CD4-positive, alpha-beta T cell (primary cell): ENCODE results near the gene UBC. TPM values are rescaled to one million over a fixed set of nuclear protein-coding genes. Genes with fewer than 3 reads are reported as not detected.
A peak's percentile ranks its signal among the peaks of the same experiment; 100 is the strongest.
"Not testable (repeated sequence)": the region's sequence is repeated elsewhere in the genome, so short reads cannot be mapped to it uniquely, and the experiment has no call there.

ENCODE experiments used
- ATAC-seq: fragments of 200-7000 bp; cut with Tn5 transposase; one replicate; pipeline ENCODE4 v1.10.0; 2022; ENCODE audit warnings: mild to moderate bottlenecking; ENCODE audit not compliant: poor library complexity
- CTCF ChIA-PET: fragments of 350-600 bp; sonication (Branson Sonifier 250); formaldehyde crosslinking; loops from one replicate; lab custom pipeline; 2021; ENCODE audit warnings: antibody characterized with exemption, inconsistent platforms; lab: Charles Lee
- POLR2A ChIA-PET: fragments of 350-600 bp; sonication (Branson Sonifier 250); formaldehyde crosslinking; loops from one replicate; lab custom pipeline; 2021; ENCODE audit warnings: antibody characterized with exemption, inconsistent platforms; lab: Charles Lee
- DNase-seq, 14 experiments: peaks; one replicate each; pipeline ENCODE4 v3.0.0-alpha.2; 2013 to 2020; ENCODE audit warnings: mixed read lengths in 2 of 14
- H3K27ac ChIP-seq, 2 donors: one replicate each; pipeline versions ENCODE4 v1.5.1 to v1.7.0; 2013; ENCODE audit warnings: low read length in 2 of 2, low read depth in 1 of 2, mild to moderate bottlenecking in 1 of 2
- H3K27me3 ChIP-seq, 2 experiments: 1 replicate in 1 of 2; 2 replicates in 1 of 2; pipeline versions ENCODE4 v1.6.1 to v1.7.0; 2013; ENCODE audit warnings: low read length in 2 of 2, control low read depth in 1 of 2, mild to moderate bottlenecking in 1 of 2, moderate library complexity in 1 of 2; ENCODE audit not compliant: insufficient read depth in 2 of 2, control insufficient read depth in 1 of 2
- H3K36me3 ChIP-seq: one replicate; pipeline ENCODE4 v1.6.1; 2013; ENCODE audit warnings: low read length, control low read depth; ENCODE audit not compliant: insufficient read depth
- H3K4me1 ChIP-seq: one replicate; pipeline ENCODE4 v1.6.1; 2013; ENCODE audit warnings: low read length, control low read depth; ENCODE audit not compliant: insufficient read depth
- H3K4me3 ChIP-seq: one replicate; pipeline ENCODE4 v1.5.1; 2013; ENCODE audit warnings: mild to moderate bottlenecking, low read length, moderate library complexity
- H3K9me3 ChIP-seq, 2 experiments: 1 replicate in 1 of 2; 2 replicates in 1 of 2; pipeline versions ENCODE4 v1.6.1 to v1.7.0; 2013; ENCODE audit warnings: low read length in 2 of 2, mild to moderate bottlenecking in 2 of 2, control low read depth in 1 of 2, moderate library complexity in 1 of 2; ENCODE audit not compliant: control insufficient read depth in 1 of 2, insufficient read depth in 1 of 2
- H3K27ac Mint-ChIP-seq: one replicate; pipeline ENCODE4 v1.8.0; 2020; ENCODE audit warnings: mixed read lengths
- H3K27me3 Mint-ChIP-seq: one replicate; pipeline ENCODE4 v1.8.0; 2021; ENCODE audit warnings: mixed read lengths
- H3K36me3 Mint-ChIP-seq: one replicate; pipeline ENCODE4 v1.8.0; 2021; ENCODE audit warnings: low read depth, mixed read lengths
- H3K4me1 Mint-ChIP-seq: one replicate; pipeline ENCODE4 v1.8.0; 2021; ENCODE audit warnings: low read depth, mixed read lengths
- H3K4me3 Mint-ChIP-seq: one replicate; pipeline ENCODE4 v1.8.0; 2020; ENCODE audit warnings: mild to moderate bottlenecking, mixed read lengths
- H3K9me3 Mint-ChIP-seq: one replicate; pipeline ENCODE4 v1.8.0; 2020; ENCODE audit warnings: mixed read lengths
- CTCF ChIP-seq: fragments of 200-600 bp; IDR thresholded peaks from one replicate; pipeline ENCODE4 v1.8.0; 2022; ENCODE audit warnings: antibody characterized with exemption, mild to moderate bottlenecking
- intact Hi-C, 2 experiments: fragments of 100-400 bp; cut with DNase I in 1 of 2; cut with micrococcal nuclease in 1 of 2; formaldehyde crosslinking; loops; one replicate each; pipeline versions ENCODE4 v1.15.1 to v1.9.0; 2023 to 2025; cut with DNase I, micrococcal nuclease
- total RNA-seq, 174 experiments: library from RNA in 2 of 174; stranded (reverse) in 2 of 174; gene quantifications; one replicate each; pipeline ENCODE4 v1.2.3 and lab custom pipeline; 2021 to 2026

The UBC gene
- total RNA-seq, 2 experiments from 2014 or later: 1,389 to 1,410 TPM

GRCh38 chr12:124938587-124938986 is 24.1 kb upstream of the UBC start:
- Mint-ChIP-seq H3K36me3 (peaks cover 4% of the 10 kb centered on the region), H3K4me3 (no peak overlapping the region), H3K9me3 (no peaks in the 10 kb centered on the region), H3K4me1 (peaks cover 5% of the 10 kb centered on the region), H3K27me3 (no peaks in the 10 kb centered on the region), H3K27ac (no peak overlapping the region)
- Histone ChIP-seq H3K9me3 (no peaks in the 10 kb centered on the region), H3K27me3 (no peaks in the 10 kb centered on the region), H3K27ac (peak overlapping the region; percentile 61 to 74), H3K4me3 (peak overlapping the region; percentile 70), H3K36me3 (peaks cover 3% of the 10 kb centered on the region), H3K4me1 (peaks cover 28% of the 10 kb centered on the region)
- intact Hi-C loops: no loop called here
- CTCF ChIA-PET: interaction anchor here (1.6 to 8.3 kb wide), 5 partner anchors 12 to 31 kb away, joined by 8 to 213 read pairs (median 32); partner anchors contain the start of gene UBC
- POLR2A ChIA-PET: interaction anchor here (0.6 to 9.8 kb wide), 6 partner anchors 11 to 126 kb away, joined by 3 to 538 read pairs (median 64); partner anchors contain the start of genes BRI3BP and UBC
- DNase-seq (peak in 1 of 14 experiments; percentile 18), ATAC-seq (no peak)
- no peak for TF ChIP-seq CTCF

GRCh38 chr12:124938108-124938507 is 23.7 kb upstream of the UBC start:
- intact Hi-C loops: no loop called here
- no peak overlapping the region for H3K27ac Mint-ChIP-seq
- H3K27ac ChIP-seq: peak overlapping the region in 1 of 2 donors; percentile 74
- no peaks in the 10 kb centered on the region for H3K36me3 ChIP-seq
- H3K4me1 Mint-ChIP-seq: peaks cover 5% of the 10 kb centered on the region
- peak overlapping the region; percentile 62 for H3K4me3 Mint-ChIP-seq
- H3K27me3 Mint-ChIP-seq: no peaks in the 10 kb centered on the region
- ChIA-PET CTCF (interaction anchor here (1.6 to 8.3 kb wide), 5 partner anchors 11 to 31 kb away, joined by 8 to 213 read pairs (median 32); partner anchors contain the start of gene UBC), POLR2A (interaction anchor here (0.7 to 9.8 kb wide), 5 partner anchors 11 to 55 kb away, joined by 3 to 538 read pairs (median 71); partner anchors contain the start of genes BRI3BP and UBC)
- no peak for DNase-seq
- H3K4me3 ChIP-seq: peak overlapping the region; percentile 70
- no peaks in the 10 kb centered on the region for H3K9me3 ChIP-seq
- H3K4me1 ChIP-seq: peaks cover 28% of the 10 kb centered on the region
- H3K9me3 Mint-ChIP-seq: no peaks in the 10 kb centered on the region
- peaks cover 1% of the 10 kb centered on the region for H3K36me3 Mint-ChIP-seq
- ATAC-seq: no peak
- H3K27me3 ChIP-seq: no peaks in the 10 kb centered on the region
- TF ChIP-seq CTCF: no peak

GRCh38 chr12:124931528-124931927 is 17.1 kb upstream of the UBC start:
- H3K4me1 Mint-ChIP-seq: peaks cover 24% of the 10 kb centered on the region
- peaks cover 22% of the 10 kb centered on the region for H3K4me1 ChIP-seq
- H3K27me3 ChIP-seq, H3K9me3 ChIP-seq, DNase-seq, intact Hi-C loops, ATAC-seq, H3K4me3 Mint-ChIP-seq, H3K36me3 ChIP-seq, H3K4me3 ChIP-seq, H3K27ac Mint-ChIP-seq, H3K9me3 Mint-ChIP-seq, H3K27ac ChIP-seq: not testable (repeated sequence)
- ChIA-PET POLR2A (interaction anchor here (1.5 to 2.2 kb wide), 3 partner anchors 9 to 17 kb away, joined by 6 to 8 read pairs (median 7); partner anchors contain the start of gene UBC), CTCF (interaction anchor here (2.2 kb wide), 1 partner anchor 25 kb away, joined by 9 read pairs; no protein-coding TSS in a partner anchor)
- H3K36me3 Mint-ChIP-seq: peaks cover 15% of the 10 kb centered on the region
- H3K27me3 Mint-ChIP-seq: peaks cover 11% of the 10 kb centered on the region
